Glutamatergic neuron (in vitro differentiated cells): Measurements from ENCODE around the gene PLA2G4A. TPM values are rescaled to one million over a fixed set of nuclear protein-coding genes. Genes with fewer than 3 reads are reported as not detected.

Experiments used
- DNase-seq: peaks from one replicate; pipeline ENCODE4 v3.0.0; 2022
- H3K27ac Mint-ChIP-seq: one replicate; pipeline ENCODE4 v1.8.0; 2020; ENCODE audit warnings: mild to moderate bottlenecking, mixed read lengths, inconsistent platforms; ENCODE audit not compliant: unreplicated experiment
- H3K27me3 Mint-ChIP-seq: one replicate; pipeline ENCODE4 v1.8.0; 2020; ENCODE audit warnings: mild to moderate bottlenecking, moderate library complexity, mixed read lengths, inconsistent platforms; ENCODE audit not compliant: unreplicated experiment
- H3K36me3 Mint-ChIP-seq: one replicate; pipeline ENCODE4 v1.8.0; 2020; ENCODE audit warnings: mild to moderate bottlenecking, mixed read lengths, inconsistent platforms; ENCODE audit not compliant: unreplicated experiment
- H3K4me1 Mint-ChIP-seq: one replicate; pipeline ENCODE4 v1.8.0; 2020; ENCODE audit warnings: mild to moderate bottlenecking, low read depth, mixed read lengths, inconsistent platforms; ENCODE audit not compliant: unreplicated experiment
- H3K4me3 Mint-ChIP-seq: one replicate; pipeline ENCODE4 v1.8.0; 2020; ENCODE audit warnings: mild to moderate bottlenecking, mixed read lengths, inconsistent platforms; ENCODE audit not compliant: unreplicated experiment
- H3K9me3 Mint-ChIP-seq: one replicate; pipeline ENCODE4 v1.8.0; 2020; ENCODE audit warnings: mild to moderate bottlenecking, moderate library complexity, mixed read lengths, inconsistent platforms; ENCODE audit not compliant: unreplicated experiment
- total RNA-seq: library from RNA; stranded (reverse); fragmentation: NEBNext Ultra II Directional; extraction: Animal tissue kit (Norgen Biotek cat#: 25700); gene quantifications from one replicate; pipeline ENCODE4 v1.2.1, GENCODE V29; 2021; ENCODE audit not compliant: unreplicated experiment
- TF ChIP-seq, protein P1 (sequence below): fragments of 200-600 bp; sonication (generic); IDR thresholded peaks from one replicate; pipeline ENCODE4 v1.5.0; 2021; ENCODE audit not compliant: partially characterized antibody, unreplicated experiment

The PLA2G4A gene
- total RNA-seq, 1 donor from 2014 or later, result not detected

- H3K36me3 Mint-ChIP-seq, result no peaks in the 10 kb centered on the region
- no peak overlapping the region for H3K27ac Mint-ChIP-seq
- H3K4me1 Mint-ChIP-seq, result no peaks in the 10 kb centered on the region
- no peaks in the 10 kb centered on the region for H3K9me3 Mint-ChIP-seq
- no peak for DNase-seq
- TF ChIP-seq, protein P1, sequence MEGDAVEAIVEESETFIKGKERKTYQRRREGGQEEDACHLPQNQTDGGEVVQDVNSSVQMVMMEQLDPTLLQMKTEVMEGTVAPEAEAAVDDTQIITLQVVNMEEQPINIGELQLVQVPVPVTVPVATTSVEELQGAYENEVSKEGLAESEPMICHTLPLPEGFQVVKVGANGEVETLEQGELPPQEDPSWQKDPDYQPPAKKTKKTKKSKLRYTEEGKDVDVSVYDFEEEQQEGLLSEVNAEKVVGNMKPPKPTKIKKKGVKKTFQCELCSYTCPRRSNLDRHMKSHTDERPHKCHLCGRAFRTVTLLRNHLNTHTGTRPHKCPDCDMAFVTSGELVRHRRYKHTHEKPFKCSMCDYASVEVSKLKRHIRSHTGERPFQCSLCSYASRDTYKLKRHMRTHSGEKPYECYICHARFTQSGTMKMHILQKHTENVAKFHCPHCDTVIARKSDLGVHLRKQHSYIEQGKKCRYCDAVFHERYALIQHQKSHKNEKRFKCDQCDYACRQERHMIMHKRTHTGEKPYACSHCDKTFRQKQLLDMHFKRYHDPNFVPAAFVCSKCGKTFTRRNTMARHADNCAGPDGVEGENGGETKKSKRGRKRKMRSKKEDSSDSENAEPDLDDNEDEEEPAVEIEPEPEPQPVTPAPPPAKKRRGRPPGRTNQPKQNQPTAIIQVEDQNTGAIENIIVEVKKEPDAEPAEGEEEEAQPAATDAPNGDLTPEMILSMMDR, result no peak
- no peak overlapping the region for H3K4me3 Mint-ChIP-seq
- H3K27me3 Mint-ChIP-seq, result peaks cover 1% of the 10 kb centered on the region
Measured at GRCh38 chr1:186875896-186876835, 47.4 kb downstream of the PLA2G4A start.

GRCh38 chr1:186878356-186878755 lies 49.6 kb downstream of the PLA2G4A start:
- Mint-ChIP-seq H3K4me1 (no peaks in the 10 kb centered on the region), H3K4me3 (no peak overlapping the region), H3K27me3 (no peaks in the 10 kb centered on the region), H3K9me3 (no peaks in the 10 kb centered on the region), H3K36me3 (no peaks in the 10 kb centered on the region), H3K27ac (no peak overlapping the region)
- DNase-seq, result no peak
- TF ChIP-seq, protein P1, result no peak

DNA sequence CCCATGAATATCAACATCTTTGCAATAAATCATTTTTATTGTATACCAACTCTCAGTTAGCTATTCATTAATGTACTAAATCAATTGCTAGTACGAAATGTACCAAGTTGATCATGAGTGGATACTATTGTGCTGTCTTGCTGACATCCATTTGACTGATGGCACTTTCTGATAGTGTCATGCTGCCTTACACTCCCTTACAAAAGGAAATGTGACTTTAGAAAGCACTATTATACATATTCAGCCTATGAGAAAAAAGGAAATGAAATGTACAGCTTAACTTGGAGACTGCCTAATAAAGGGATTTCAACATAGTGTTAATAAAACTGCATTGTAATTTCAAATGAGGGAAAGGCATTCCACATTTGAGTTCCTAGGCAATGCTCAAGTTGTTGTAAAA lies 52.2 kb downstream of the PLA2G4A start:
- H3K4me3 Mint-ChIP-seq, result no peak overlapping the region
- no peaks in the 10 kb centered on the region for H3K36me3 Mint-ChIP-seq
- TF ChIP-seq, protein P1, result no peak
- H3K27me3 Mint-ChIP-seq, result no peaks in the 10 kb centered on the region
- H3K9me3 Mint-ChIP-seq, result no peaks in the 10 kb centered on the region
- H3K27ac Mint-ChIP-seq, result no peak overlapping the region
- no peak for DNase-seq
- H3K4me1 Mint-ChIP-seq, result no peaks in the 10 kb centered on the region

GRCh38 chr1:186882372-186883134 lies 53.8 kb downstream of the PLA2G4A start:
- H3K36me3 Mint-ChIP-seq, result no peaks in the 10 kb centered on the region
- H3K27ac Mint-ChIP-seq, result no peak overlapping the region
- no peaks in the 10 kb centered on the region for H3K4me1 Mint-ChIP-seq
- no peak for DNase-seq
- TF ChIP-seq, protein P1, result no peak
- H3K9me3 Mint-ChIP-seq, result no peaks in the 10 kb centered on the region
- H3K4me3 Mint-ChIP-seq, result no peak overlapping the region
- no peaks in the 10 kb centered on the region for H3K27me3 Mint-ChIP-seq
